WTC11 (cell line): ENCODE data around the gene MAML2. TPM values are rescaled to one million over a fixed set of nuclear protein-coding genes. Genes with fewer than 3 reads are reported as not detected.

Experiments used
- ATAC-seq: fragments of 200-7000 bp; cut with Tn5 transposase; 2 replicates; pipeline ENCODE4 v1.10.0; 2021; ENCODE audit warnings: mild to moderate bottlenecking, moderate library complexity
- CTCF ChIA-PET: fragments of 300-600 bp; sonication (Branson Sonifier 250); formaldehyde crosslinking; loops from one replicate; lab custom pipeline; 2021; ENCODE audit warnings: antibody characterized with exemption; lab: Charles Lee
- POLR2A ChIA-PET: fragments of 350-600 bp; sonication (Branson Sonifier 250); formaldehyde crosslinking; loops from one replicate; lab custom pipeline; 2021; ENCODE audit warnings: antibody characterized with exemption; lab: Charles Lee
- DNase-seq: peaks from one replicate; pipeline ENCODE4 v3.0.0; 2021; ENCODE audit warnings: low spot score
- H3K27ac Mint-ChIP-seq: 2 replicates; pipeline ENCODE4 v1.8.0; 2021; ENCODE audit warnings: mixed read lengths
- H3K27me3 Mint-ChIP-seq: 2 replicates; pipeline ENCODE4 v1.8.0; 2021; ENCODE audit warnings: low read depth, mild to moderate bottlenecking, moderate library complexity, mixed read lengths
- H3K36me3 Mint-ChIP-seq: 2 replicates; pipeline ENCODE4 v1.8.0; 2021; ENCODE audit warnings: mixed read lengths
- H3K4me1 Mint-ChIP-seq: 2 replicates; pipeline ENCODE4 v1.8.0; 2022; ENCODE audit warnings: mixed read lengths
- H3K4me3 Mint-ChIP-seq: 2 replicates; pipeline ENCODE4 v1.8.0; 2021; ENCODE audit warnings: mild to moderate bottlenecking, moderate library complexity, mixed read lengths
- H3K9me3 Mint-ChIP-seq: 2 replicates; pipeline ENCODE4 v1.8.0; 2021; ENCODE audit warnings: mixed read lengths
- CREM ChIP-seq: sonication (generic); formaldehyde crosslinking; IDR thresholded peaks from 2 replicates; pipeline ENCODE4 v1.8.1; 2022; ENCODE audit warnings: mild to moderate bottlenecking, missing genetic modification reagents, moderate library complexity
- ELF4 ChIP-seq: sonication (generic); formaldehyde crosslinking; IDR thresholded peaks from 2 replicates; pipeline ENCODE4 v1.8.1; 2022; ENCODE audit warnings: low read depth, mild to moderate bottlenecking, moderate library complexity, missing genetic modification reagents
- GABPB1 ChIP-seq: sonication (generic); formaldehyde crosslinking; IDR thresholded peaks from 2 replicates; pipeline ENCODE4 v1.8.1; 2023; ENCODE audit warnings: mild to moderate bottlenecking, missing genetic modification reagents
- GTF2I ChIP-seq: fragments of 250-450 bp; sonication (Bioruptor Pico); conservative IDR thresholded peaks from 2 replicates; pipeline ENCODE4 v1.4.0; 2021; ENCODE audit warnings: mild to moderate bottlenecking
- JUN ChIP-seq: sonication (generic); formaldehyde crosslinking; IDR thresholded peaks from 2 replicates; pipeline ENCODE4 v1.8.0; 2023; ENCODE audit warnings: mild to moderate bottlenecking, missing genetic modification reagents
- PRRX2 ChIP-seq: fragments of 250-450 bp; sonication (Bioruptor Pico); IDR thresholded peaks from 2 replicates; pipeline ENCODE4 v1.8.0; 2021; ENCODE audit warnings: mild to moderate bottlenecking
- TEAD4 ChIP-seq: sonication (generic); formaldehyde crosslinking; IDR thresholded peaks from 2 replicates; pipeline ENCODE4 v1.8.0; 2022; ENCODE audit warnings: mild to moderate bottlenecking, missing genetic modification reagents
- total RNA-seq: library from RNA; stranded (reverse); gene quantifications from 3 replicates; pipeline ENCODE4 v1.2.3, GENCODE V29; 2021
- TF ChIP-seq, protein P1 (sequence below): fragments of 250-450 bp; sonication (Bioruptor Pico); IDR thresholded peaks from 2 replicates; pipeline ENCODE4 v1.9.0; 2021; ENCODE audit warnings: mild to moderate bottlenecking, borderline replicate concordance
- TF ChIP-seq, protein P2 (sequence below): sonication (generic); formaldehyde crosslinking; IDR thresholded peaks from 2 replicates; pipeline ENCODE4 v1.8.0; 2022; ENCODE audit warnings: mild to moderate bottlenecking, missing genetic modification reagents
- TF ChIP-seq, protein P3 (sequence below): sonication (generic); formaldehyde crosslinking; IDR thresholded peaks from 2 replicates; pipeline ENCODE4 v1.8.1; 2023; ENCODE audit warnings: mild to moderate bottlenecking, missing genetic modification reagents, moderate library complexity
- TF ChIP-seq, protein P4 (sequence below): sonication (generic); formaldehyde crosslinking; IDR thresholded peaks from 2 replicates; pipeline ENCODE4 v1.8.0; 2023; ENCODE audit warnings: missing genetic modification reagents, mild to moderate bottlenecking, borderline replicate concordance

The MAML2 gene
- total RNA-seq, 1 experiment from 2014 or later, result 8.1 TPM

DNA sequence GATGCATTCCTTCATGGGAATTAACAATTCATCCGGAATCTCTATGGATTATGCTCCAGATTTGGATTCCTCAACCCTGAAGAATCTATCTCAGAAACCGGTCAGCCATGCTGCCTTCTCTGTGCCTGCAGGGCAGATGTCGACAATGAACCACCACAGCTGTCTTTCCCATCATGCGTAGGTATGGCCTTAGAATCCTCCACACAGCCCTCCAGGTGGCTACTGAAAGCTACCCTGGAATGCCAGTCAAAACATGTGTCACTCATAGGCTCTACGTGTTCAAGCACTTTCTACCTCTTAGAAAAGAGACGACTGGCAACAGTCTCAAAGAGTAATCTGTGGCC is 19.4 kb downstream of the MAML2 start:
- TF ChIP-seq, protein P1, sequence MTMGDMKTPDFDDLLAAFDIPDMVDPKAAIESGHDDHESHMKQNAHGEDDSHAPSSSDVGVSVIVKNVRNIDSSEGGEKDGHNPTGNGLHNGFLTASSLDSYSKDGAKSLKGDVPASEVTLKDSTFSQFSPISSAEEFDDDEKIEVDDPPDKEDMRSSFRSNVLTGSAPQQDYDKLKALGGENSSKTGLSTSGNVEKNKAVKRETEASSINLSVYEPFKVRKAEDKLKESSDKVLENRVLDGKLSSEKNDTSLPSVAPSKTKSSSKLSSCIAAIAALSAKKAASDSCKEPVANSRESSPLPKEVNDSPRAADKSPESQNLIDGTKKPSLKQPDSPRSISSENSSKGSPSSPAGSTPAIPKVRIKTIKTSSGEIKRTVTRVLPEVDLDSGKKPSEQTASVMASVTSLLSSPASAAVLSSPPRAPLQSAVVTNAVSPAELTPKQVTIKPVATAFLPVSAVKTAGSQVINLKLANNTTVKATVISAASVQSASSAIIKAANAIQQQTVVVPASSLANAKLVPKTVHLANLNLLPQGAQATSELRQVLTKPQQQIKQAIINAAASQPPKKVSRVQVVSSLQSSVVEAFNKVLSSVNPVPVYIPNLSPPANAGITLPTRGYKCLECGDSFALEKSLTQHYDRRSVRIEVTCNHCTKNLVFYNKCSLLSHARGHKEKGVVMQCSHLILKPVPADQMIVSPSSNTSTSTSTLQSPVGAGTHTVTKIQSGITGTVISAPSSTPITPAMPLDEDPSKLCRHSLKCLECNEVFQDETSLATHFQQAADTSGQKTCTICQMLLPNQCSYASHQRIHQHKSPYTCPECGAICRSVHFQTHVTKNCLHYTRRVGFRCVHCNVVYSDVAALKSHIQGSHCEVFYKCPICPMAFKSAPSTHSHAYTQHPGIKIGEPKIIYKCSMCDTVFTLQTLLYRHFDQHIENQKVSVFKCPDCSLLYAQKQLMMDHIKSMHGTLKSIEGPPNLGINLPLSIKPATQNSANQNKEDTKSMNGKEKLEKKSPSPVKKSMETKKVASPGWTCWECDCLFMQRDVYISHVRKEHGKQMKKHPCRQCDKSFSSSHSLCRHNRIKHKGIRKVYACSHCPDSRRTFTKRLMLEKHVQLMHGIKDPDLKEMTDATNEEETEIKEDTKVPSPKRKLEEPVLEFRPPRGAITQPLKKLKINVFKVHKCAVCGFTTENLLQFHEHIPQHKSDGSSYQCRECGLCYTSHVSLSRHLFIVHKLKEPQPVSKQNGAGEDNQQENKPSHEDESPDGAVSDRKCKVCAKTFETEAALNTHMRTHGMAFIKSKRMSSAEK (CRISPR knock-in tag), result no peak
- TF ChIP-seq, protein P2, sequence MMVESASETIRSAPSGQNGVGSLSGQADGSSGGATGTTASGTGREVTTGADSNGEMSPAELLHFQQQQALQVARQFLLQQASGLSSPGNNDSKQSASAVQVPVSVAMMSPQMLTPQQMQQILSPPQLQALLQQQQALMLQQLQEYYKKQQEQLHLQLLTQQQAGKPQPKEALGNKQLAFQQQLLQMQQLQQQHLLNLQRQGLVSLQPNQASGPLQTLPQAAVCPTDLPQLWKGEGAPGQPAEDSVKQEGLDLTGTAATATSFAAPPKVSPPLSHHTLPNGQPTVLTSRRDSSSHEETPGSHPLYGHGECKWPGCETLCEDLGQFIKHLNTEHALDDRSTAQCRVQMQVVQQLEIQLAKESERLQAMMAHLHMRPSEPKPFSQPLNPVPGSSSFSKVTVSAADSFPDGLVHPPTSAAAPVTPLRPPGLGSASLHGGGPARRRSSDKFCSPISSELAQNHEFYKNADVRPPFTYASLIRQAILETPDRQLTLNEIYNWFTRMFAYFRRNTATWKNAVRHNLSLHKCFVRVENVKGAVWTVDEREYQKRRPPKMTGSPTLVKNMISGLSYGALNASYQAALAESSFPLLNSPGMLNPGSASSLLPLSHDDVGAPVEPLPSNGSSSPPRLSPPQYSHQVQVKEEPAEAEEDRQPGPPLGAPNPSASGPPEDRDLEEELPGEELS (CRISPR knock-in tag), result no peak
- ChIA-PET CTCF (no interaction called here), POLR2A (no interaction called here)
- Mint-ChIP-seq H3K36me3 (no peaks in the 10 kb centered on the region), H3K4me1 (peaks cover 63% of the 10 kb centered on the region), H3K4me3 (no peak overlapping the region), H3K27ac (no peak overlapping the region), H3K9me3 (no peaks in the 10 kb centered on the region), H3K27me3 (no peaks in the 10 kb centered on the region)
- ATAC-seq (no peak), DNase-seq (no peak)

DNA sequence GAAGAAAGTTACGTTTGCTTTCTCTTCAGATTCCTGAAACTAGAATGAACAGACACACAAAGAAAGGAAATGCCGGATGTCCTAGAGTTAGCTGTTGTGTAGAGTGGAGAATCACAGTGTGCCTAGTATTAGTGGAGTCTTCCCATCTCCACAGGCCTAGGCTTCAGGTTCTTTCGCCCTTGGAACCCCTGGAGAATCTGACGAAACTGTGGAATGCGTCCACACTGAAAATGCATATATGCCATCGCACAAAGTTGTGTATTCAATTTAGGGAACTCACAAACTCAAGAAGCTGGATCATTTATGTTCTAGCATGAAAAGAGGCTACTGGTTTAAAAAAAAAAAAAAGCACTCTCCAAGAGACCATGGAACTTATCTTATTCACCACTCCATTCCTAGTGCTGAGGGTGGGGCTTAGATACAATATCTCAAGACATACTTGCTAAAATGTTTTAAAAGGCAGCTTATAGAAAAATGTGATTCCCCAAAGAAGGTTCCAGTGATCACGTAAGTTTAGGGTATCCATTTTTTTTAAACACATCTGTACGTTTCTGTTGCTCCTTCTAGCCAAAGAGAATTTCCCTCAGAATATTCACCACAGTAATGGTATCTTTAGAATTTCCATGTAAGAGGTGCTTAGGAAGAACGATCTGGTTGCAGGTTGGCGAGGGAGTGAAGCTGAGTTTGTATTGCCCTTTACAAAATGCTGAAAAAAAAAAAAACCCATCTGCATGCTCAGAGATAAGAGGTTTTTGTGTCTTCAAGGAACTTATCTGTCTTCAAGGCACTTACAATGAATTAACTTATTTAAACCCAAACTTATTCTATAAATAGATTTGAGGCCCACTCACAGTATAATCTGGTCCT is 20.0 kb downstream of the MAML2 start:
- Mint-ChIP-seq H3K27me3 (no peaks in the 10 kb centered on the region), H3K27ac (no peak overlapping the region), H3K9me3 (no peaks in the 10 kb centered on the region), H3K4me3 (no peak overlapping the region)
- no peak for ATAC-seq
- POLR2A ChIA-PET, result no interaction called here
- no peak for TF ChIP-seq PRRX2 (CRISPR knock-in tag)
- no peak for TF ChIP-seq JUN (CRISPR knock-in tag)
- TF ChIP-seq, protein P3, sequence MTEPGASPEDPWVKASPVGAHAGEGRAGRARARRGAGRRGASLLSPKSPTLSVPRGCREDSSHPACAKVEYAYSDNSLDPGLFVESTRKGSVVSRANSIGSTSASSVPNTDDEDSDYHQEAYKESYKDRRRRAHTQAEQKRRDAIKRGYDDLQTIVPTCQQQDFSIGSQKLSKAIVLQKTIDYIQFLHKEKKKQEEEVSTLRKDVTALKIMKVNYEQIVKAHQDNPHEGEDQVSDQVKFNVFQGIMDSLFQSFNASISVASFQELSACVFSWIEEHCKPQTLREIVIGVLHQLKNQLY (CRISPR knock-in tag), result no peak
- TF ChIP-seq, all 79 proteins: peak for 0
- DNase-seq, result no peak
- H3K4me1 Mint-ChIP-seq, result peaks cover 65% of the 10 kb centered on the region
- H3K36me3 Mint-ChIP-seq, result no peaks in the 10 kb centered on the region
- CTCF ChIA-PET, result interaction anchor here (0.6 to 1.1 kb wide), 2 partner anchors 9 to 1168 kb away, joined by 3 read pairs; no protein-coding TSS in a partner anchor

DNA sequence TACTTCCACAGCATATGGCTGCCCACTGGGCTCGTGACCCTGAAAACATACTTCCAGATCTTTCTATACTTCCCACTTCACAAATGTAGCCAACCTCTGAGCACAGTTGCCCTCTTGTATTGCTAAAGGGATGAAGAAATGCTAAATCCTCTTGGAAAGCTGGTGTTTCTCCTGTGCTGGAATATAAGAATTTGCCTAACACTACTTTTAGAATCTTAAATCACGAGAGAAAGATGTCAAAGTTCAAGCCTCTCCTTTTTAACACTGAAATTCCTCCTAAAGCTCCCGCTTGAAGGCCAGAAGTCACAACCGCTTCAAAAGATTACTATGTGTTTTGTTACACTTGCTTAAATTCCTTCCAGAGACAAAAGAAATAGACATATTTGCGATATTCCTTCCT is 21.9 kb downstream of the MAML2 start:
- DNase-seq, result no peak
- ChIA-PET POLR2A (no interaction called here), CTCF (no interaction called here)
- Mint-ChIP-seq H3K27ac (no peak overlapping the region), H3K9me3 (no peaks in the 10 kb centered on the region), H3K4me1 (peaks cover 75% of the 10 kb centered on the region), H3K27me3 (no peaks in the 10 kb centered on the region), H3K36me3 (no peaks in the 10 kb centered on the region), H3K4me3 (no peak overlapping the region)
- no peak for ATAC-seq
- TF ChIP-seq CREM (CRISPR knock-in tag), result no peak
- TF ChIP-seq GABPB1, result no peak
- no peak for TF ChIP-seq TEAD4 (CRISPR knock-in tag)
- TF ChIP-seq, protein P2 (CRISPR knock-in tag), result no peak
- TF ChIP-seq, protein P4, sequence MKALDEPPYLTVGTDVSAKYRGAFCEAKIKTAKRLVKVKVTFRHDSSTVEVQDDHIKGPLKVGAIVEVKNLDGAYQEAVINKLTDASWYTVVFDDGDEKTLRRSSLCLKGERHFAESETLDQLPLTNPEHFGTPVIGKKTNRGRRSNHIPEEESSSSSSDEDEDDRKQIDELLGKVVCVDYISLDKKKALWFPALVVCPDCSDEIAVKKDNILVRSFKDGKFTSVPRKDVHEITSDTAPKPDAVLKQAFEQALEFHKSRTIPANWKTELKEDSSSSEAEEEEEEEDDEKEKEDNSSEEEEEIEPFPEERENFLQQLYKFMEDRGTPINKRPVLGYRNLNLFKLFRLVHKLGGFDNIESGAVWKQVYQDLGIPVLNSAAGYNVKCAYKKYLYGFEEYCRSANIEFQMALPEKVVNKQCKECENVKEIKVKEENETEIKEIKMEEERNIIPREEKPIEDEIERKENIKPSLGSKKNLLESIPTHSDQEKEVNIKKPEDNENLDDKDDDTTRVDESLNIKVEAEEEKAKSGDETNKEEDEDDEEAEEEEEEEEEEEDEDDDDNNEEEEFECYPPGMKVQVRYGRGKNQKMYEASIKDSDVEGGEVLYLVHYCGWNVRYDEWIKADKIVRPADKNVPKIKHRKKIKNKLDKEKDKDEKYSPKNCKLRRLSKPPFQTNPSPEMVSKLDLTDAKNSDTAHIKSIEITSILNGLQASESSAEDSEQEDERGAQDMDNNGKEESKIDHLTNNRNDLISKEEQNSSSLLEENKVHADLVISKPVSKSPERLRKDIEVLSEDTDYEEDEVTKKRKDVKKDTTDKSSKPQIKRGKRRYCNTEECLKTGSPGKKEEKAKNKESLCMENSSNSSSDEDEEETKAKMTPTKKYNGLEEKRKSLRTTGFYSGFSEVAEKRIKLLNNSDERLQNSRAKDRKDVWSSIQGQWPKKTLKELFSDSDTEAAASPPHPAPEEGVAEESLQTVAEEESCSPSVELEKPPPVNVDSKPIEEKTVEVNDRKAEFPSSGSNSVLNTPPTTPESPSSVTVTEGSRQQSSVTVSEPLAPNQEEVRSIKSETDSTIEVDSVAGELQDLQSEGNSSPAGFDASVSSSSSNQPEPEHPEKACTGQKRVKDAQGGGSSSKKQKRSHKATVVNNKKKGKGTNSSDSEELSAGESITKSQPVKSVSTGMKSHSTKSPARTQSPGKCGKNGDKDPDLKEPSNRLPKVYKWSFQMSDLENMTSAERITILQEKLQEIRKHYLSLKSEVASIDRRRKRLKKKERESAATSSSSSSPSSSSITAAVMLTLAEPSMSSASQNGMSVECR, result no peak
- no peak for TF ChIP-seq GTF2I (CRISPR knock-in tag)
- TF ChIP-seq, protein P1 (CRISPR knock-in tag), result no peak
- no peak for TF ChIP-seq ELF4 (CRISPR knock-in tag)
